Mesendoderm (in vitro differentiated cells): ENCODE measurements around the gene LLGL1. TPM values are rescaled to one million over a fixed set of nuclear protein-coding genes. Genes with fewer than 3 reads are reported as not detected.

ENCODE experiments used
- DNase-seq: peaks from one replicate; pipeline ENCODE4 v3.0.0; 2013
- H2AK5ac ChIP-seq: 2 replicates; pipeline ENCODE4 v1.6.1; 2013; ENCODE audit warnings: low read length, inconsistent platforms
- H2BK120ac ChIP-seq: 2 replicates; pipeline ENCODE4 v1.6.1; 2013; ENCODE audit warnings: low read depth, mild to moderate bottlenecking, low read length, moderate library complexity, mixed read lengths
- H2BK15ac ChIP-seq: replicated peaks from 2 replicates; pipeline ENCODE4 v1.6.1; 2013; ENCODE audit warnings: low read depth, mild to moderate bottlenecking, moderate library complexity
- H2BK5ac ChIP-seq: 2 replicates; pipeline ENCODE4 v1.6.1; 2013; ENCODE audit warnings: low read length, inconsistent platforms
- H3K18ac ChIP-seq: 2 replicates; pipeline ENCODE4 v1.6.1; 2013; ENCODE audit warnings: mild to moderate bottlenecking, low read length, mixed read lengths
- H3K23ac ChIP-seq: one replicate; pipeline ENCODE4 v1.6.1; 2013; ENCODE audit warnings: low read length
- H3K27ac ChIP-seq: 2 replicates; pipeline ENCODE4 v1.5.1; 2013; ENCODE audit warnings: low read depth, mild to moderate bottlenecking, inconsistent platforms, low read length, moderate library complexity
- H3K27me3 ChIP-seq: 2 replicates; pipeline ENCODE4 v1.6.1; 2013; ENCODE audit warnings: low read length, control low read depth, mild to moderate bottlenecking, inconsistent platforms; ENCODE audit not compliant: insufficient read depth, poor library complexity
- H3K36me3 ChIP-seq: 2 replicates; pipeline ENCODE4 v1.6.1; 2013; ENCODE audit warnings: low read length, inconsistent platforms; ENCODE audit not compliant: control insufficient read depth, insufficient read depth
- H3K4ac ChIP-seq: one replicate; pipeline ENCODE4 v1.6.1; 2013; ENCODE audit warnings: low read depth, mild to moderate bottlenecking, low read length, moderate library complexity
- H3K4me1 ChIP-seq: 2 replicates; pipeline ENCODE4 v1.6.1; 2013; ENCODE audit warnings: low read depth, low read length, inconsistent platforms; ENCODE audit not compliant: control insufficient read depth
- H3K4me2 ChIP-seq: 2 replicates; pipeline ENCODE4 v1.6.1; 2013; ENCODE audit warnings: low read length
- H3K4me3 ChIP-seq: 2 replicates; pipeline ENCODE4 v1.5.1; 2013; ENCODE audit warnings: mild to moderate bottlenecking, low read length
- H3K56ac ChIP-seq: one replicate; pipeline ENCODE4 v1.6.1; 2013; ENCODE audit warnings: low read length
- H3K79me1 ChIP-seq: 2 replicates; pipeline ENCODE4 v1.6.1; 2013; ENCODE audit warnings: low read length, inconsistent platforms
- H3K79me2 ChIP-seq: 2 replicates; pipeline ENCODE4 v1.6.1; 2013; ENCODE audit warnings: mild to moderate bottlenecking, low read length; ENCODE audit not compliant: control insufficient read depth, insufficient read depth
- H3K9ac ChIP-seq: 2 replicates; pipeline ENCODE4 v1.6.1; 2013; ENCODE audit warnings: low read length, inconsistent platforms
- H4K5ac ChIP-seq: one replicate; pipeline ENCODE4 v1.6.1; 2013; ENCODE audit warnings: low read length
- H4K8ac ChIP-seq: one replicate; pipeline ENCODE4 v1.6.1; 2013; ENCODE audit warnings: low read depth, mild to moderate bottlenecking, control low read depth, low read length, moderate library complexity
- WGBS: extraction: QIAGEN DNeasy Blood & Tissue Kit; methylation state at CpG from one replicate; pipeline ENCODE4 v1.1.7; 2013; ENCODE audit warnings: low lambda C conversion rate, missing lambda C conversion rate; ENCODE audit not compliant: insufficient coverage; ENCODE audit errors: extremely low coverage; 5-methylcytosine and 5-hydroxymethylcytosine counted together
- polyA plus RNA-seq, 2 experiments: library from polyadenylated mRNA; stranded (reverse); fragments of 200-250 nt; gene quantifications; one replicate each; pipeline ENCODE4 v1.2.3, GENCODE V29; 2013

The LLGL1 gene
- polyA plus RNA-seq (2013, experiment 1 of 2): 30.6 TPM
- 31.0 TPM for polyA plus RNA-seq (2013, experiment 2 of 2)

DNA sequence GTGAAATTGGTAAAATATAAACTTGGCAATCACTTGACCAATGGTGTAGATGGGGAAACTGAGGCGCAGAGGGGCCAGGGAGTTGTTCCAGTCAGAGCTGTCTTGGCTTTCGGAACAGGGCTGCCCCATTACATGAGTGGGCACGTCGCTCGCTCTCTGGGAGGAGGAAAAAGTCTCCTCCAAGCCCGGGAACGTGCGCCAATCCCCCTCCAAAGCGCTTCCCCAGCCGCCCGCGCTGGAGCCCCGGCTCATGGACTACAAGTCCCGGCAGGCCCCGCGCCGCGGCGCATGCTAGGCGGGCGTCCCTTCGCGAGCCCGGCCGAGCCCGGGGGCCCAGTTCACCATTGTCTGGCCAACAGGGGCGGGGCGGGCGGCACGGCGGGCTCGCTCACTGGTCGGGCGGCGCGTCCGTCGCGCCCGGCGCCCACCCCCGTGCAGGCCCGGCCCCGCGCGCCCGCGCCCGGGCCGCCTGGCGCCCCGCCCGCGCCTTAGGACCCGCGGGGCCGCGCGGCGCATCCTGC, at the start of gene LLGL1:
Gene LLGL1, plus strand, starts transcription at position 515 of the 521 bp plus-strand sequence. CDS start 48 bp downstream, outside the sequence.
- H3K18ac ChIP-seq: peak within 1 kb of the TSS; percentile 77
- peaks cover 3% of the 10 kb centered on the region for H3K4me1 ChIP-seq
- H2AK5ac ChIP-seq: no peak within 1 kb of the TSS
- peak within 1 kb of the TSS; percentile 93 for H3K9ac ChIP-seq
- H3K79me2 ChIP-seq: peaks cover 41% of the 10 kb centered on the region
- H3K4me3 ChIP-seq: peak within 1 kb of the TSS; percentile 86
- H3K23ac ChIP-seq: no peak within 1 kb of the TSS
- H4K5ac ChIP-seq: peak within 1 kb of the TSS; percentile 43
- no peak within 1 kb of the TSS for H4K8ac ChIP-seq
- H3K36me3 ChIP-seq: no peaks in the 10 kb centered on the region
- peak within 1 kb of the TSS; percentile 99 for H3K4me2 ChIP-seq
- DNase-seq: peak; percentile 98
- H3K4ac ChIP-seq: peak within 1 kb of the TSS; percentile 58
- H3K79me1 ChIP-seq: peaks cover 28% of the 10 kb centered on the region
- no peaks in the 10 kb centered on the region for H3K27me3 ChIP-seq
- H2BK5ac ChIP-seq: peak within 1 kb of the TSS; percentile 35
- no peak within 1 kb of the TSS for H2BK120ac ChIP-seq
- WGBS: no CpG with 5 or more reads among the region's 60 CpGs
- H3K56ac ChIP-seq: peak within 1 kb of the TSS; percentile 95
- H3K27ac ChIP-seq: peak within 1 kb of the TSS; percentile 90
- H2BK15ac ChIP-seq: no peak within 1 kb of the TSS

DNA sequence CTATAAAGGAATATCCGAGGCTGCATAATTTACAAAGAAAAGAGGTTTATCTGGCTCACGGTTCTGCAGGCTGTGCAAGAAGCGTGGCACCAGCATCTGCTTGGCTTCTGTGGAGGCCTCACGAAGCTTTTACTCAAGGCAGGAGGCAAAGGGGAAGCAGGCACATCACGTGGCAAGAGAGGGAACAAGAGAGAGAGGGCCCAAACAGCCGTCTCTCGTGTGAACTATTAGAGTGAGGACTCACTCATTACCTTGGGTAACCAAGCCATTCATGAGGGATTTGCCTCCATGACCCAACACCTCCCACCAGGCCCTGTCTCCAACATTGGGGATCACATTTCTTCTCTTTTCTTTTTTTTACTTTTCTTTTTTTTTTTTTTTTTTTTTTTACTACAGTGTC, 49.3 kb upstream of the LLGL1 start:
- Histone ChIP-seq H3K4me3 (no peak overlapping the region), H3K4me1 (no peaks in the 10 kb centered on the region), H2BK120ac (no peak overlapping the region), H3K27ac (no peak overlapping the region), H3K79me2 (no peaks in the 10 kb centered on the region), H3K56ac (no peak overlapping the region), H3K27me3 (no peaks in the 10 kb centered on the region), H3K18ac (no peak overlapping the region), H3K9ac (no peak overlapping the region), H2AK5ac (no peak overlapping the region), H2BK15ac (no peak overlapping the region), H3K4ac (no peak overlapping the region), H2BK5ac (no peak overlapping the region), H3K4me2 (no peak overlapping the region), H4K8ac (no peak overlapping the region), H3K79me1 (no peaks in the 10 kb centered on the region), H3K23ac (no peak overlapping the region), H4K5ac (no peak overlapping the region), H3K36me3 (no peaks in the 10 kb centered on the region)
- WGBS: no CpG with 5 or more reads among the region's 7 CpGs
- DNase-seq: no peak

DNA sequence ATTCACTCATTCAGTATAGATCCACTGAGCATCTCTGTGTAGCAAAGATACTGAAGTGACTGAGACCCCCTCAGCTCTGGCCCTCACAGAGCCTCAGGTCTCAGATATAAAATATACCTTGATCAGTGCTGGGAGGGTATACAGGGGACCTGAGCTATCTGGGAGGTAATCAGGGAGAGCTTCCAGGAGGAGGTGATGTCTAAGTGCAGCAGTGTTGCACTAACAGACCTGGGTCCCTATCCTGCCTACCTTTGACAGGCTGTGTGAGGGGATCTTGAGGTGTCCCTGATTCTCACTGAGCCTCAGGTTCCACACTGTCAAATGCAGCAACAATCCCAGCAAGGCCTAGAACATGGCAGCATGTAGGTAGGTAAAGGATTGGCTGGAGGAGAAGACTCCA, 48.3 kb upstream of the LLGL1 start:
- Histone ChIP-seq H3K36me3 (no peaks in the 10 kb centered on the region), H3K9ac (no peak overlapping the region), H4K5ac (no peak overlapping the region), H3K27ac (no peak overlapping the region), H3K79me1 (no peaks in the 10 kb centered on the region), H2AK5ac (no peak overlapping the region), H3K18ac (no peak overlapping the region), H3K79me2 (no peaks in the 10 kb centered on the region), H4K8ac (no peak overlapping the region), H3K27me3 (no peaks in the 10 kb centered on the region), H3K4ac (no peak overlapping the region), H3K4me1 (peaks cover 2% of the 10 kb centered on the region), H3K23ac (no peak overlapping the region), H3K56ac (no peak overlapping the region), H2BK15ac (no peak overlapping the region), H2BK5ac (no peak overlapping the region), H3K4me3 (no peak overlapping the region), H3K4me2 (no peak overlapping the region), H2BK120ac (no peak overlapping the region)
- DNase-seq: no peak

DNA sequence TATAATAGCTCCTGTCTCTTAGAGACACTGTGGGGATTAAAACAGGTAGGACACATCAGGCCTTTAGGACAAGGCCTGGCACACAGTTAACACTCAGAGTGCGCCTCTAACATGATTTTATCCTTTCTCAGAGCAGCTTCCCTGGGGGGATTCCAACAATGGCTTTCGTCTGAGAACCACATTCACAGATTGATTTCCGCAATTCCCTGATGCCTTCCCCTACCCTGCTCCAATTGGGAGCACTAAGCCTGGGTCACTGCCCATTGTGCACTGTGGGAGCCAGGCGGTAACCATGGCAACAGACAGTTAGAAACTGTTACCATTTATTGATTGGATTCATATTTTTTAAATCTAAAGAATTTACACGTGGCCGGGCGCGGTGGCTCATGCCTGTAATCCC, 47.7 kb upstream of the LLGL1 start:
- DNase-seq: no peak
- no peaks in the 10 kb centered on the region for H3K79me1 ChIP-seq
- no peak overlapping the region for H3K23ac ChIP-seq
- no peaks in the 10 kb centered on the region for H3K36me3 ChIP-seq
- H3K4me2 ChIP-seq: no peak overlapping the region
- no peak overlapping the region for H3K4me3 ChIP-seq
- no peaks in the 10 kb centered on the region for H3K79me2 ChIP-seq
- no peak overlapping the region for H3K27ac ChIP-seq
- no peak overlapping the region for H3K9ac ChIP-seq
- no peak overlapping the region for H2BK15ac ChIP-seq
- no peak overlapping the region for H2BK5ac ChIP-seq
- no peaks in the 10 kb centered on the region for H3K27me3 ChIP-seq
- H3K18ac ChIP-seq: no peak overlapping the region
- no peak overlapping the region for H3K4ac ChIP-seq
- no CpG with 5 or more reads among the region's 8 CpGs for WGBS
- no peak overlapping the region for H2BK120ac ChIP-seq
- H2AK5ac ChIP-seq: no peak overlapping the region
- H4K5ac ChIP-seq: no peak overlapping the region
- H3K56ac ChIP-seq: no peak overlapping the region
- no peak overlapping the region for H4K8ac ChIP-seq
- peaks cover 3% of the 10 kb centered on the region for H3K4me1 ChIP-seq

DNA sequence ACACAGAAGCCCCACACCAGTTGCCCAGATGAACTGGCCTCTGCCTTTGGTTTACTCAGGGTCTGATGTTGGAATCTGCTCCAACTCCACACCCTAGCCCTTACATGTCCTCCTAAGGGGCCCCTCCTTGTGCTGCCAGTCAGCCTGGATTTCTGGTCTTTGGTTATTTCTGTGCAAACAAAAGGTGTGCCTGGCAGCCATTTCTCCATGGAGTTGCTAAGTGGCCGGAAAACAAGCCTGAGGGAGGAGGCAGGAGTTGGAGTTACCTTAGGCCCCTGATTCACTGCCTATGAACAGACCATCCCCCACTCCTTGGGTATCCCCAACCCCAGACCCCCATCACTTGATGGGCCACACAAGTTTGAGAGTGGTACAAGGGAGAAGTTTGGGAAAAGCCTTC, 46.2 kb upstream of the LLGL1 start:
- Histone ChIP-seq H3K9ac (no peak overlapping the region), H3K79me1 (no peaks in the 10 kb centered on the region), H2BK15ac (no peak overlapping the region), H3K27ac (no peak overlapping the region), H3K23ac (no peak overlapping the region), H3K56ac (no peak overlapping the region), H4K8ac (no peak overlapping the region), H4K5ac (no peak overlapping the region), H2AK5ac (no peak overlapping the region), H3K27me3 (no peaks in the 10 kb centered on the region), H3K36me3 (no peaks in the 10 kb centered on the region), H3K18ac (no peak overlapping the region), H2BK120ac (no peak overlapping the region), H2BK5ac (no peak overlapping the region), H3K4me1 (peaks cover 3% of the 10 kb centered on the region), H3K4me2 (no peak overlapping the region), H3K4ac (no peak overlapping the region), H3K4me3 (no peak overlapping the region), H3K79me2 (peaks cover under 1% of the 10 kb centered on the region)
- no peak for DNase-seq
- WGBS: no CpG with 5 or more reads among the region's 1 CpG

DNA sequence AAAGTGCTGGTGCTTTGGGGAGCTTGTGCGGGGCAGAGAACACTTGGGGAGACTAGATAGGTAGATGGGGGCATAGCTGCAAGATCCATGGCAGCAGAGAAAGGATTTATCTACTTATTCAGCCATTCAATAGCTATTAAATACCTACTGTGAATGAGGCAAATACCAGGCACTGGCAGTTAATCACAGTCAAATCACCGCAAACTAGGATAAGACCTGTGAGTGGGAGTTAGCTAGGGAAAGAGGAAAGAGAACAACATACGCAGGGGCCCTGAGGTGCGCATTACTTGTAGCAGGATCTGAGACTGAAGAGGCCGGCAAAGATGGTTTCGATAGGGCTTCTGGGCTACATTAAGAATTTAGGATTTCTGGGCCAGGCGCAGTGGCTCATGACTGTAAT, 45.6 kb upstream of the LLGL1 start:
- H3K9ac ChIP-seq: no peak overlapping the region
- DNase-seq: no peak

More for the DNA sequence above, 45.6 kb upstream of the LLGL1 start:
- no peak overlapping the region for H3K23ac ChIP-seq
- peaks cover 4% of the 10 kb centered on the region for H3K79me1 ChIP-seq
- no peak overlapping the region for H2BK120ac ChIP-seq
- H3K27ac ChIP-seq: no peak overlapping the region
- H3K4me1 ChIP-seq: peaks cover 3% of the 10 kb centered on the region
- peaks cover 6% of the 10 kb centered on the region for H3K79me2 ChIP-seq
- H4K5ac ChIP-seq: no peak overlapping the region
- H3K36me3 ChIP-seq: no peaks in the 10 kb centered on the region
- no peak overlapping the region for H4K8ac ChIP-seq
- H3K4me2 ChIP-seq: no peak overlapping the region
- H2AK5ac ChIP-seq: no peak overlapping the region
- H3K4ac ChIP-seq: no peak overlapping the region
- no peak overlapping the region for H3K4me3 ChIP-seq
- H3K18ac ChIP-seq: no peak overlapping the region
- no peak overlapping the region for H3K56ac ChIP-seq
- no peak overlapping the region for H2BK15ac ChIP-seq
- WGBS: no CpG with 5 or more reads among the region's 7 CpGs
- no peak overlapping the region for H2BK5ac ChIP-seq
- no peaks in the 10 kb centered on the region for H3K27me3 ChIP-seq
